Thyroid gland (tissue), 4 donors: ENCODE data around the gene C13orf46. TPM values are rescaled to one million over a fixed set of nuclear protein-coding genes. Genes with fewer than 3 reads are reported as not detected.
A peak's percentile ranks its signal among the peaks of the same experiment; 100 is the strongest.

Experiments
- DNase-seq, 2 donors: peaks; one replicate each; pipeline ENCODE4 v3.0.0-alpha.2; 2019
- H3K27ac ChIP-seq, 3 donors: fragments of 200-600 bp; sonication (generic); 1 replicate in 2 of 3; 2 replicates in 1 of 3; pipeline ENCODE4 v1.5.1; 2016 to 2019; ENCODE audit warnings: mild to moderate bottlenecking in 1 of 3, moderate library complexity in 1 of 3
- H3K27me3 ChIP-seq: fragments of 200-600 bp; sonication (generic); one replicate; pipeline ENCODE4 v1.5.1; 2019
- H3K36me3 ChIP-seq, 2 donors: fragments of 200-600 bp; sonication (generic); one replicate each; pipeline ENCODE4 v1.5.1; 2016 to 2019
- H3K4me1 ChIP-seq, 2 donors: fragments of 200-600 bp; sonication (generic); one replicate each; pipeline ENCODE4 v1.5.1; 2017 to 2019
- H3K4me3 ChIP-seq, 3 donors: fragments of 200-600 bp; sonication (generic); replicated peaks in 1 of 3; 1 replicate in 2 of 3; 2 replicates in 1 of 3; pipeline ENCODE4 v1.5.1; 2016; ENCODE audit warnings: mild to moderate bottlenecking in 1 of 3
- H3K9me3 ChIP-seq: fragments of 200-600 bp; sonication (generic); one replicate; pipeline ENCODE4 v1.5.1; 2017
- POLR2A ChIP-seq, 2 donors: fragments of 450-650 bp; IDR thresholded peaks; one replicate each; pipeline ENCODE4 v1.6.1; 2017; ENCODE audit warnings: antibody characterized with exemption in 2 of 2, mild to moderate bottlenecking in 2 of 2, moderate library complexity in 1 of 2
- WGBS, 2 donors: methylation state at CpG; one replicate each; pipeline ENCODE4 v1.1.5; 2017; 5-methylcytosine and 5-hydroxymethylcytosine counted together
- intact Hi-C: fragments of 100-400 bp; cut with DNase I; formaldehyde crosslinking; loops from one replicate; pipeline ENCODE4 v1.15.1; 2023
- total RNA-seq, 4 donors: library from RNA; depleted of rRNA; stranded (reverse); fragments of >200 nt; gene quantifications; one replicate each; pipeline ENCODE4 v1.2.3, GENCODE V29; 2016
- TF ChIP-seq, protein P1 (sequence below), 6 experiments: fragments of 200-600 bp in 3 of 6; fragments of 450-650 bp in 3 of 6; sonication (generic) in 3 of 6; IDR thresholded peaks; one replicate each; pipeline ENCODE4 v1.5.1; 2016 to 2019; ENCODE audit warnings: antibody characterized with exemption in 6 of 6, mild to moderate bottlenecking in 2 of 6, inconsistent platforms in 1 of 6, moderate library complexity in 1 of 6

The C13orf46 gene
- total RNA-seq, 4 donors from 2014 or later, result 0.67 to 9.4 (median 4.3) TPM

- 73 to 74% methylated on average over 20 of the region's 20 CpGs for WGBS, 2 donors
- no peak for DNase-seq
- peaks cover 0 to 7% of the 10 kb centered on the region in 2 donors for H3K4me1 ChIP-seq
- TF ChIP-seq POLR2A (IDR thresholded peaks at IDR 0.05), result no peak
- TF ChIP-seq, protein P1, sequence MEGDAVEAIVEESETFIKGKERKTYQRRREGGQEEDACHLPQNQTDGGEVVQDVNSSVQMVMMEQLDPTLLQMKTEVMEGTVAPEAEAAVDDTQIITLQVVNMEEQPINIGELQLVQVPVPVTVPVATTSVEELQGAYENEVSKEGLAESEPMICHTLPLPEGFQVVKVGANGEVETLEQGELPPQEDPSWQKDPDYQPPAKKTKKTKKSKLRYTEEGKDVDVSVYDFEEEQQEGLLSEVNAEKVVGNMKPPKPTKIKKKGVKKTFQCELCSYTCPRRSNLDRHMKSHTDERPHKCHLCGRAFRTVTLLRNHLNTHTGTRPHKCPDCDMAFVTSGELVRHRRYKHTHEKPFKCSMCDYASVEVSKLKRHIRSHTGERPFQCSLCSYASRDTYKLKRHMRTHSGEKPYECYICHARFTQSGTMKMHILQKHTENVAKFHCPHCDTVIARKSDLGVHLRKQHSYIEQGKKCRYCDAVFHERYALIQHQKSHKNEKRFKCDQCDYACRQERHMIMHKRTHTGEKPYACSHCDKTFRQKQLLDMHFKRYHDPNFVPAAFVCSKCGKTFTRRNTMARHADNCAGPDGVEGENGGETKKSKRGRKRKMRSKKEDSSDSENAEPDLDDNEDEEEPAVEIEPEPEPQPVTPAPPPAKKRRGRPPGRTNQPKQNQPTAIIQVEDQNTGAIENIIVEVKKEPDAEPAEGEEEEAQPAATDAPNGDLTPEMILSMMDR (IDR thresholded peaks at IDR 0.05), result no peak
- H3K27me3 ChIP-seq, result no peaks in the 10 kb centered on the region
- no peak overlapping the region for H3K4me3 ChIP-seq
- H3K27ac ChIP-seq, result no peak overlapping the region
- no peaks in the 10 kb centered on the region for H3K36me3 ChIP-seq
- H3K9me3 ChIP-seq, result no peaks in the 10 kb centered on the region
- intact Hi-C loops, result no loop called here
Measured at GRCh38 chr13:113937527-113938180, 36.2 kb downstream of the C13orf46 start.

DNA sequence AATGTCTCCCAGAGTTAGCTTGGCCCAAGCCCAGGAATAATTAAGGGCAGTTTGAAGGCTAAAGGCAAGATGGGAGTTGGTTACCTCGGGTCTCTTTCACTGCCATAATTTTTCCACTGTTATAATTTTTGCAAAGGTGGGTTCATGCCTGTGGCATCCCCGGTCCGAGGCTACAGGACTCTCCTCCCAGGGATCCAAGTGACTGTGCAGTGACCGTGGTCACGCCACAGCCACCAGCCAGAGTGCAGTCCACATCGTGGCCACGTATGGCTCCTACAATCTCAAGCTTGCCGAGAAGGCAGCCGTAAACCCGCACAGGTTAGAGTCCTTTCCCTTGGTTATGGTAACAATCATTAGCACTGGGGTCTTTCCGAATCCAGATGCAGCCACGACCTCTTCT, 36.8 kb downstream of the C13orf46 start:
- Histone ChIP-seq H3K27ac (no peak overlapping the region), H3K9me3 (no peaks in the 10 kb centered on the region), H3K36me3 (no peaks in the 10 kb centered on the region), H3K4me1 (peaks cover 0 to 7% of the 10 kb centered on the region in 2 donors), H3K27me3 (no peaks in the 10 kb centered on the region), H3K4me3 (no peak overlapping the region)
- WGBS, 2 donors, result 81 to 87% methylated on average over 11 to 12 of the region's 12 CpGs
- intact Hi-C loops, result no loop called here
- DNase-seq, result no peak
- TF ChIP-seq, protein P1 (IDR thresholded peaks at IDR 0.05), result no peak
- no peak for TF ChIP-seq POLR2A (IDR thresholded peaks at IDR 0.05)

DNA sequence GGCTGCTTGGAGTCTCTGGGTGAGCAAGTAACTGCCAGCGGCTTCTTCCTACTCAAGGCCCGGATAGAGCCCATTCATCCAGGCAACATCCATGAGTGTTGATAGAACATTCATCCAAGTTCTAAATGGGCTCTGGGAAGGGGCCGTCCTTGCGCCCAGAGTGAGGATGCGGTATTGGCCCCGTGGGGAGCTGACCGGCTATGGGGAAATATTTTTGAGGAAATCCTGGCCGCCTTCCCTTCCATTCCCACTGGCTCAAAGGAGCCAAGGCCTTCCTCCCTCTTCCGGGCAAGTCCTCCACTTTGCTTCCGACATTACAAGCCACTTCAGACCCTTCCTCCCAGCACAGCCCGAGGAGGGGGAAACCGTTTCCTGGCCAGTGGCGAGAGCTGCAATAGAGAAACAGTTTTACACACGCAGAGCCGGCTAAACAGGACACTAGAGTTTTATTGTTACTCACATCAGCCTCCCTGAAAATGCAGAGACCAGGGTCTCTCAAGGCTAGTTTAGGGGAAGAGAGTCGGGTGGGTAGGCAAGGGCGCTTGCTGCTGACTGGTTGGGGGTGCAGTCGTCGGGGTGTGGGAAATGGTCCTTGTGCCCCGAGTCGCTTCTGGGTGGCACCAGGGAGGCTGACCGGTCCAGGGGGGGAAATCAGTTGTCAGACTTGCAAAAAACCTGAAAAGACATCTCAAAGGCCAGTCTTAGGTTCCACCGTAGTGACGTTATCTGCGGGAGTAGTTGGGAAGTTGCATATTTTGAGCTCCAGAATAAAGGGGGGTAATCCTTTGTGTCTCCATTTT, 37.5 kb downstream of the C13orf46 start:
- no peak for TF ChIP-seq POLR2A (IDR thresholded peaks at IDR 0.05)
- TF ChIP-seq, protein P1 (IDR thresholded peaks at IDR 0.05), result no peak
- H3K36me3 ChIP-seq, result no peaks in the 10 kb centered on the region
- no peak overlapping the region for H3K4me3 ChIP-seq
- DNase-seq, result no peak
- peaks cover 0 to 7% of the 10 kb centered on the region in 2 donors for H3K4me1 ChIP-seq
- 83 to 87% methylated on average over 25 of the region's 25 CpGs for WGBS, 2 donors
- no peaks in the 10 kb centered on the region for H3K9me3 ChIP-seq
- intact Hi-C loops, result no loop called here
- no peaks in the 10 kb centered on the region for H3K27me3 ChIP-seq
- no peak overlapping the region for H3K27ac ChIP-seq

DNA sequence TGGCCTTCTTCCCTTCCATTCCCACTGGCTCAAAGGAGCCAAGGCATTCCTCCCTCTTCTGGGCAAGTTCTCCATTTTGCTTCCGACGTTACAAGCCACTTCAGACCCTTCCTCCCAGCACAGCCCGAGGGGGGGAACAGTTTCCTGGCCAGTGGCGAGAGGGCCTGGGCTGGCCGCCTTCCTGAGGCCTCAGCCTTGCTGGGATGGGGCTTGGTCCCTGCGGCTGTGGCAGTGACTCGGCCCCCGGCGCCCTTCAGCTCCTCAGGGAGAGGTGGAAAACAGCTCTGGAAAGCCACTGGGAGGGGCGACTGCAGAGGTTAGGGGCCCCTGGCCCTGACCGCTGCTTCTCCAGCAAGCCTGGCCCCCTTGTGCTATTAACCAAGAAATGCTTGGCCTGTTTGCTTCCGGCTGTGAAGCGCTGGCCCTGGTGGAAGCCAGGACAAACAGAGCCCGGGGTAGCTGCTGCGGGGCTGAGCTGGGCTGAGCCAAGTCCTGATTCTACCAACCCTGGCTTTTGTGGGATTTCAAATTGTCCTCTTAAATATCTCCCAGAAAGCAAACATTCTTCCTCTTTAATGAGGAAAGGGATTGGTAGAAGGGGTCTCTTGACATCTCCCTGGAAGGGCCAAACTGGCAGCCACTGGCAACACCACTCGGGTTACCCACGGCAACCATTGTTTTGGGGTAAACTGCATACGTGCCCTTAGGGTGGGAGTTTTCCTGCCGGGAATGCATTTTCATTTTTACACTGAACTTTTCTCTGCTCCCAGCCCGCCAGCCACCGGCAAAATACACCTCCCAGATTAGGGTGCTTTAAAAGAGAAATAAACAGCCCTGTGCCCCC, 38.7 kb downstream of the C13orf46 start:
- intact Hi-C loops, result no loop called here
- TF ChIP-seq, protein P1 (IDR thresholded peaks at IDR 0.05), result no peak
- no peak for TF ChIP-seq POLR2A (IDR thresholded peaks at IDR 0.05)
- Histone ChIP-seq H3K36me3 (no peaks in the 10 kb centered on the region), H3K27me3 (no peaks in the 10 kb centered on the region), H3K4me1 (peaks cover 0 to 7% of the 10 kb centered on the region in 2 donors), H3K27ac (no peak overlapping the region), H3K9me3 (no peaks in the 10 kb centered on the region), H3K4me3 (no peak overlapping the region)
- DNase-seq, result peak in 1 of 2 donors; percentile 5
- 44 to 60% methylated on average over 15 to 16 of the region's 21 CpGs for WGBS, 2 donors
